GM23338 (cell line): ENCODE data around the gene GIPC2. TPM values are rescaled to one million over a fixed set of nuclear protein-coding genes. Genes with fewer than 3 reads are reported as not detected.

Experiments
- ATAC-seq: fragments of 200-7000 bp; cut with Tn5 transposase; 3 replicates; pipeline ENCODE4 v1.9.1; 2020
- DNase-seq: peaks from one replicate; pipeline ENCODE4 v3.0.0-alpha.2; 2015; ENCODE audit warnings: low spot score
- H2AFZ ChIP-seq: fragments of 200-600 bp; sonication (generic); 2 replicates; pipeline ENCODE4 v1.8.0; 2016; ENCODE audit warnings: antibody characterized with exemption, mild to moderate bottlenecking, moderate library complexity
- H3F3A ChIP-seq: fragments of 200-600 bp; sonication (generic); replicated peaks from 2 replicates; pipeline ENCODE4 v1.8.0; 2017; ENCODE audit warnings: antibody characterized with exemption, mixed run types, low read depth
- H3K27ac ChIP-seq: fragments of 200-600 bp; sonication (generic); 2 replicates; pipeline ENCODE4 v1.6.1; 2016; ENCODE audit warnings: low read depth
- H3K27me3 ChIP-seq: fragments of 200-600 bp; sonication (generic); 2 replicates; pipeline ENCODE4 v1.8.0; 2016; ENCODE audit warnings: mild to moderate bottlenecking, mixed run types, moderate library complexity; ENCODE audit not compliant: insufficient read depth
- H3K36me3 ChIP-seq: fragments of 200-600 bp; sonication (generic); 2 replicates; pipeline ENCODE4 v1.8.0; 2016; ENCODE audit warnings: mild to moderate bottlenecking; ENCODE audit not compliant: insufficient read depth
- H3K4me1 ChIP-seq: fragments of 200-600 bp; sonication (generic); 2 replicates; pipeline ENCODE4 v1.8.0; 2016; ENCODE audit warnings: mild to moderate bottlenecking, moderate library complexity; ENCODE audit not compliant: insufficient read depth
- H3K4me2 ChIP-seq: fragments of 200-600 bp; sonication (generic); 2 replicates; pipeline ENCODE4 v1.7.1; 2017; ENCODE audit warnings: mixed run types
- H3K4me3 ChIP-seq: fragments of 200-600 bp; sonication (generic); 2 replicates; pipeline ENCODE4 v1.6.1; 2016; ENCODE audit warnings: mixed run types
- H3K79me2 ChIP-seq: fragments of 200-600 bp; sonication (generic); replicated peaks from 2 replicates; pipeline ENCODE4 v1.8.0; 2017; ENCODE audit warnings: mild to moderate bottlenecking; ENCODE audit not compliant: insufficient read depth
- H3K9me2 ChIP-seq: fragments of 200-600 bp; sonication (generic); 2 replicates; pipeline ENCODE4 v1.8.0; 2017; ENCODE audit not compliant: insufficient read depth
- H4K20me1 ChIP-seq: fragments of 200-600 bp; sonication (generic); replicated peaks from 2 replicates; pipeline ENCODE4 v1.8.0; 2017; ENCODE audit warnings: mild to moderate bottlenecking; ENCODE audit not compliant: insufficient read depth
- H3K27ac Mint-ChIP-seq: 2 replicates; pipeline ENCODE4 v1.8.0; 2020; ENCODE audit warnings: inconsistent platforms, mild to moderate bottlenecking, moderate library complexity, mixed read lengths
- H3K27me3 Mint-ChIP-seq: 3 replicates; pipeline ENCODE4 v1.8.0; 2022; ENCODE audit warnings: low read depth, mild to moderate bottlenecking, moderate library complexity, mixed read lengths, inconsistent platforms; ENCODE audit not compliant: insufficient read depth, poor library complexity
- H3K36me3 Mint-ChIP-seq: 3 replicates; pipeline ENCODE4 v1.8.0; 2021; ENCODE audit warnings: low read depth, mild to moderate bottlenecking, inconsistent platforms, moderate library complexity, mixed read lengths
- H3K4me1 Mint-ChIP-seq: 3 replicates; pipeline ENCODE4 v1.8.0; 2020; ENCODE audit warnings: mild to moderate bottlenecking, inconsistent platforms, mixed read lengths
- H3K4me3 Mint-ChIP-seq: 3 replicates; pipeline ENCODE4 v1.8.0; 2021; ENCODE audit warnings: moderate library complexity, mild to moderate bottlenecking, inconsistent platforms, mixed read lengths
- H3K9me3 Mint-ChIP-seq: 3 replicates; pipeline ENCODE4 v1.8.0; 2020; ENCODE audit warnings: moderate library complexity, mild to moderate bottlenecking, inconsistent platforms, mixed read lengths
- EZH2phosphoT487 ChIP-seq: fragments of 200-600 bp; sonication (generic); IDR thresholded peaks from one replicate; pipeline ENCODE4 v1.8.1; 2018; ENCODE audit warnings: antibody characterized with exemption; ENCODE audit not compliant: unreplicated experiment
- JUNB ChIP-seq: IDR thresholded peaks from one replicate; pipeline ENCODE4 v1.6.1; 2016; ENCODE audit warnings: antibody characterized with exemption; ENCODE audit not compliant: unreplicated experiment
- NANOG ChIP-seq: IDR thresholded peaks from 2 replicates; pipeline ENCODE4 v1.6.1; 2016; ENCODE audit warnings: antibody characterized with exemption, borderline replicate concordance
- POLR2AphosphoS5 ChIP-seq: IDR thresholded peaks from 2 replicates; pipeline ENCODE4 v1.6.1; 2016; ENCODE audit warnings: antibody characterized with exemption, low read depth
- STAT1 ChIP-seq: IDR thresholded peaks from one replicate; pipeline ENCODE4 v1.6.1; 2016; ENCODE audit warnings: antibody characterized with exemption; ENCODE audit not compliant: unreplicated experiment
- ZNF114 ChIP-seq: fragments of 250-450 bp; sonication (Bioruptor Pico); IDR thresholded peaks from 2 replicates; pipeline ENCODE4 v1.5.0; 2020; ENCODE audit warnings: mild to moderate bottlenecking, moderate library complexity
- ZNF331 ChIP-seq: fragments of 250-450 bp; sonication (Bioruptor Pico); IDR thresholded peaks from 2 replicates; pipeline ENCODE4 v1.5.0; 2020; ENCODE audit warnings: low read depth, mild to moderate bottlenecking, moderate library complexity
- polyA plus RNA-seq: library from polyadenylated mRNA; unstranded; fragments of >200 nt; fragmentation: Nextera tagmentation; extraction: Ambion mirVana; gene quantifications from 2 replicates; pipeline ENCODE4 v1.2.1, GENCODE V29; 2016
- total RNA-seq: library from RNA; depleted of rRNA; stranded (reverse); fragments of >200 nt; shearing (Covaris generic); gene quantifications from 2 replicates; pipeline ENCODE4 v1.2.3, GENCODE V29; 2014
- TF ChIP-seq, protein P1 (sequence below): IDR thresholded peaks from one replicate; pipeline ENCODE4 v1.6.1; 2018; ENCODE audit warnings: antibody characterized with exemption; ENCODE audit not compliant: unreplicated experiment
- TF ChIP-seq, protein P2 (sequence below), 2 experiments: fragments of 200-600 bp in 1 of 2; sonication (generic) in 1 of 2; conservative IDR thresholded peaks; 2 replicates each; pipeline versions ENCODE4 v1.5.1 to v1.6.1; 2016 to 2017; ENCODE audit warnings: antibody characterized with exemption in 2 of 2, low read depth in 2 of 2, mild to moderate bottlenecking in 2 of 2, moderate library complexity in 1 of 2
- TF ChIP-seq, protein P3 (sequence below): fragments of 250-450 bp; sonication (Bioruptor Pico); IDR thresholded peaks from 2 replicates; pipeline ENCODE4 v1.5.0; 2020; ENCODE audit warnings: mild to moderate bottlenecking, moderate library complexity

The GIPC2 gene
- total and polyA plus RNA-seq, 2 experiments from 2014 or later: 1.2 to 1.5 TPM

DNA sequence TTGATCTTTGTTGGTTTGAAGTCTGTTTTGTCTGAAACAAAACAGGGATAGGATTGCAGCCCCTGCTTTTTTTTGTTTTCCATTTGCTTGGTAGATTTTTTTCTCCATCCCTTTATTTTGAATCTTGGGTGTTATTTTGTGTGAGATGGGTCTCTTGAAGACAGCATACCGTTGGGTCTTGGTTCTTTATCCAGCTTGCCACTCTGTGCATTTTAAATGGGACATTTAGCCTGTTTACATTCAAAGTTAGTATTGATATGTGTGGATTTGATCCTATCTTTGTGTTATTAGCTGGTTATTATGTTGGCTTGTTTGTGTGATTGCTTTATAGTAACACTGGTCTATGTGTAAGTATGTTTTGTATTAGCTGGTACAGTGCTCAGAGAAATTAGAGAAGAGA lies 40.9 kb downstream of the GIPC2 start:
- Histone ChIP-seq H3F3A (no peaks in the 10 kb centered on the region), H3K36me3 (no peaks in the 10 kb centered on the region), H3K27ac (no peak overlapping the region), H3K4me2 (no peak overlapping the region), H3K4me1 (no peaks in the 10 kb centered on the region), H4K20me1 (no peaks in the 10 kb centered on the region), H2AFZ (no peak overlapping the region), H3K79me2 (no peaks in the 10 kb centered on the region), H3K4me3 (no peak overlapping the region), H3K27me3 (no peaks in the 10 kb centered on the region), H3K9me2 (no peaks in the 10 kb centered on the region)
- no peak for ATAC-seq
- DNase-seq: no peak
- no peak for TF ChIP-seq JUNB
- H3K4me3 Mint-ChIP-seq: no peak overlapping the region
- H3K9me3 Mint-ChIP-seq: peaks cover 11% of the 10 kb centered on the region; the same call in 2 of the 3 replicates
- H3K27me3 Mint-ChIP-seq: no peaks in the 10 kb centered on the region
- no peak overlapping the region for H3K27ac Mint-ChIP-seq
- peaks cover 4% of the 10 kb centered on the region; the same call in 1 of the 3 replicates for H3K36me3 Mint-ChIP-seq
- peaks cover 4% of the 10 kb centered on the region; the same call in 1 of the 3 replicates for H3K4me1 Mint-ChIP-seq

DNA sequence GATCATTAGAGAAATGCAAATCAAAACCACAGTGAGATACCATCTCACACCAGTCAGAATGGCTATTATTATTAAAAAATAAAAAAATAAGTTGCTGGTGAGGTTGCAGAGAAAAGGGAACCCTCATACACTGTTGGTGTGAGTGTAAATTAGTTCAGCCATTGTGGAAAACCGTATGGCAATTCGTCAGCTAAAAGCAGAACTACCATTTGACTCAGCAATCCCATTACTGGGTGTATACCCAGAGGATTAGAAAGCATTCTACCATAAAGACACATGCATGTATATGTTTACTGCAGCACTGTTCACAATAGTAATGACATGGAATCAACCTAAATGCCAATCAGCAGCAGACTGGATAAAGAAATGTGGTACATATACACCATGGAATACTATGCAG lies 42.2 kb downstream of the GIPC2 start:
- Histone ChIP-seq H3K4me1 (no peaks in the 10 kb centered on the region), H3K4me3 (no peak overlapping the region), H3K27me3 (no peaks in the 10 kb centered on the region), H3K79me2 (no peaks in the 10 kb centered on the region), H3K27ac (no peak overlapping the region), H2AFZ (no peak overlapping the region), H3K9me2 (no peaks in the 10 kb centered on the region), H3K4me2 (no peak overlapping the region), H3F3A (no peaks in the 10 kb centered on the region), H3K36me3 (no peaks in the 10 kb centered on the region), H4K20me1 (no peaks in the 10 kb centered on the region)
- ATAC-seq (no peak), DNase-seq (no peak)
- Mint-ChIP-seq H3K4me1 (peaks cover 4% of the 10 kb centered on the region; the same call in 1 of the 3 replicates), H3K27ac (no peak overlapping the region), H3K4me3 (no peak overlapping the region), H3K9me3 (peaks cover 11% of the 10 kb centered on the region; the same call in 2 of the 3 replicates), H3K27me3 (no peaks in the 10 kb centered on the region), H3K36me3 (peaks cover 4% of the 10 kb centered on the region; the same call in 1 of the 3 replicates)
- TF ChIP-seq, protein P1, sequence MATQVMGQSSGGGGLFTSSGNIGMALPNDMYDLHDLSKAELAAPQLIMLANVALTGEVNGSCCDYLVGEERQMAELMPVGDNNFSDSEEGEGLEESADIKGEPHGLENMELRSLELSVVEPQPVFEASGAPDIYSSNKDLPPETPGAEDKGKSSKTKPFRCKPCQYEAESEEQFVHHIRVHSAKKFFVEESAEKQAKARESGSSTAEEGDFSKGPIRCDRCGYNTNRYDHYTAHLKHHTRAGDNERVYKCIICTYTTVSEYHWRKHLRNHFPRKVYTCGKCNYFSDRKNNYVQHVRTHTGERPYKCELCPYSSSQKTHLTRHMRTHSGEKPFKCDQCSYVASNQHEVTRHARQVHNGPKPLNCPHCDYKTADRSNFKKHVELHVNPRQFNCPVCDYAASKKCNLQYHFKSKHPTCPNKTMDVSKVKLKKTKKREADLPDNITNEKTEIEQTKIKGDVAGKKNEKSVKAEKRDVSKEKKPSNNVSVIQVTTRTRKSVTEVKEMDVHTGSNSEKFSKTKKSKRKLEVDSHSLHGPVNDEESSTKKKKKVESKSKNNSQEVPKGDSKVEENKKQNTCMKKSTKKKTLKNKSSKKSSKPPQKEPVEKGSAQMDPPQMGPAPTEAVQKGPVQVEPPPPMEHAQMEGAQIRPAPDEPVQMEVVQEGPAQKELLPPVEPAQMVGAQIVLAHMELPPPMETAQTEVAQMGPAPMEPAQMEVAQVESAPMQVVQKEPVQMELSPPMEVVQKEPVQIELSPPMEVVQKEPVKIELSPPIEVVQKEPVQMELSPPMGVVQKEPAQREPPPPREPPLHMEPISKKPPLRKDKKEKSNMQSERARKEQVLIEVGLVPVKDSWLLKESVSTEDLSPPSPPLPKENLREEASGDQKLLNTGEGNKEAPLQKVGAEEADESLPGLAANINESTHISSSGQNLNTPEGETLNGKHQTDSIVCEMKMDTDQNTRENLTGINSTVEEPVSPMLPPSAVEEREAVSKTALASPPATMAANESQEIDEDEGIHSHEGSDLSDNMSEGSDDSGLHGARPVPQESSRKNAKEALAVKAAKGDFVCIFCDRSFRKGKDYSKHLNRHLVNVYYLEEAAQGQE: no peak
- no peak for TF ChIP-seq ZNF331 (CRISPR knock-in tag)
- no peak for TF ChIP-seq STAT1
- TF ChIP-seq, protein P2, sequence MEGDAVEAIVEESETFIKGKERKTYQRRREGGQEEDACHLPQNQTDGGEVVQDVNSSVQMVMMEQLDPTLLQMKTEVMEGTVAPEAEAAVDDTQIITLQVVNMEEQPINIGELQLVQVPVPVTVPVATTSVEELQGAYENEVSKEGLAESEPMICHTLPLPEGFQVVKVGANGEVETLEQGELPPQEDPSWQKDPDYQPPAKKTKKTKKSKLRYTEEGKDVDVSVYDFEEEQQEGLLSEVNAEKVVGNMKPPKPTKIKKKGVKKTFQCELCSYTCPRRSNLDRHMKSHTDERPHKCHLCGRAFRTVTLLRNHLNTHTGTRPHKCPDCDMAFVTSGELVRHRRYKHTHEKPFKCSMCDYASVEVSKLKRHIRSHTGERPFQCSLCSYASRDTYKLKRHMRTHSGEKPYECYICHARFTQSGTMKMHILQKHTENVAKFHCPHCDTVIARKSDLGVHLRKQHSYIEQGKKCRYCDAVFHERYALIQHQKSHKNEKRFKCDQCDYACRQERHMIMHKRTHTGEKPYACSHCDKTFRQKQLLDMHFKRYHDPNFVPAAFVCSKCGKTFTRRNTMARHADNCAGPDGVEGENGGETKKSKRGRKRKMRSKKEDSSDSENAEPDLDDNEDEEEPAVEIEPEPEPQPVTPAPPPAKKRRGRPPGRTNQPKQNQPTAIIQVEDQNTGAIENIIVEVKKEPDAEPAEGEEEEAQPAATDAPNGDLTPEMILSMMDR (conservative IDR thresholded peaks at IDR 0.05; ENCODE audit: low read depth in 2 of 2): no peak
- TF ChIP-seq ZNF114 (CRISPR knock-in tag): no peak
- no peak for TF ChIP-seq JUNB
- no peak for TF ChIP-seq NANOG
- TF ChIP-seq, protein P3, sequence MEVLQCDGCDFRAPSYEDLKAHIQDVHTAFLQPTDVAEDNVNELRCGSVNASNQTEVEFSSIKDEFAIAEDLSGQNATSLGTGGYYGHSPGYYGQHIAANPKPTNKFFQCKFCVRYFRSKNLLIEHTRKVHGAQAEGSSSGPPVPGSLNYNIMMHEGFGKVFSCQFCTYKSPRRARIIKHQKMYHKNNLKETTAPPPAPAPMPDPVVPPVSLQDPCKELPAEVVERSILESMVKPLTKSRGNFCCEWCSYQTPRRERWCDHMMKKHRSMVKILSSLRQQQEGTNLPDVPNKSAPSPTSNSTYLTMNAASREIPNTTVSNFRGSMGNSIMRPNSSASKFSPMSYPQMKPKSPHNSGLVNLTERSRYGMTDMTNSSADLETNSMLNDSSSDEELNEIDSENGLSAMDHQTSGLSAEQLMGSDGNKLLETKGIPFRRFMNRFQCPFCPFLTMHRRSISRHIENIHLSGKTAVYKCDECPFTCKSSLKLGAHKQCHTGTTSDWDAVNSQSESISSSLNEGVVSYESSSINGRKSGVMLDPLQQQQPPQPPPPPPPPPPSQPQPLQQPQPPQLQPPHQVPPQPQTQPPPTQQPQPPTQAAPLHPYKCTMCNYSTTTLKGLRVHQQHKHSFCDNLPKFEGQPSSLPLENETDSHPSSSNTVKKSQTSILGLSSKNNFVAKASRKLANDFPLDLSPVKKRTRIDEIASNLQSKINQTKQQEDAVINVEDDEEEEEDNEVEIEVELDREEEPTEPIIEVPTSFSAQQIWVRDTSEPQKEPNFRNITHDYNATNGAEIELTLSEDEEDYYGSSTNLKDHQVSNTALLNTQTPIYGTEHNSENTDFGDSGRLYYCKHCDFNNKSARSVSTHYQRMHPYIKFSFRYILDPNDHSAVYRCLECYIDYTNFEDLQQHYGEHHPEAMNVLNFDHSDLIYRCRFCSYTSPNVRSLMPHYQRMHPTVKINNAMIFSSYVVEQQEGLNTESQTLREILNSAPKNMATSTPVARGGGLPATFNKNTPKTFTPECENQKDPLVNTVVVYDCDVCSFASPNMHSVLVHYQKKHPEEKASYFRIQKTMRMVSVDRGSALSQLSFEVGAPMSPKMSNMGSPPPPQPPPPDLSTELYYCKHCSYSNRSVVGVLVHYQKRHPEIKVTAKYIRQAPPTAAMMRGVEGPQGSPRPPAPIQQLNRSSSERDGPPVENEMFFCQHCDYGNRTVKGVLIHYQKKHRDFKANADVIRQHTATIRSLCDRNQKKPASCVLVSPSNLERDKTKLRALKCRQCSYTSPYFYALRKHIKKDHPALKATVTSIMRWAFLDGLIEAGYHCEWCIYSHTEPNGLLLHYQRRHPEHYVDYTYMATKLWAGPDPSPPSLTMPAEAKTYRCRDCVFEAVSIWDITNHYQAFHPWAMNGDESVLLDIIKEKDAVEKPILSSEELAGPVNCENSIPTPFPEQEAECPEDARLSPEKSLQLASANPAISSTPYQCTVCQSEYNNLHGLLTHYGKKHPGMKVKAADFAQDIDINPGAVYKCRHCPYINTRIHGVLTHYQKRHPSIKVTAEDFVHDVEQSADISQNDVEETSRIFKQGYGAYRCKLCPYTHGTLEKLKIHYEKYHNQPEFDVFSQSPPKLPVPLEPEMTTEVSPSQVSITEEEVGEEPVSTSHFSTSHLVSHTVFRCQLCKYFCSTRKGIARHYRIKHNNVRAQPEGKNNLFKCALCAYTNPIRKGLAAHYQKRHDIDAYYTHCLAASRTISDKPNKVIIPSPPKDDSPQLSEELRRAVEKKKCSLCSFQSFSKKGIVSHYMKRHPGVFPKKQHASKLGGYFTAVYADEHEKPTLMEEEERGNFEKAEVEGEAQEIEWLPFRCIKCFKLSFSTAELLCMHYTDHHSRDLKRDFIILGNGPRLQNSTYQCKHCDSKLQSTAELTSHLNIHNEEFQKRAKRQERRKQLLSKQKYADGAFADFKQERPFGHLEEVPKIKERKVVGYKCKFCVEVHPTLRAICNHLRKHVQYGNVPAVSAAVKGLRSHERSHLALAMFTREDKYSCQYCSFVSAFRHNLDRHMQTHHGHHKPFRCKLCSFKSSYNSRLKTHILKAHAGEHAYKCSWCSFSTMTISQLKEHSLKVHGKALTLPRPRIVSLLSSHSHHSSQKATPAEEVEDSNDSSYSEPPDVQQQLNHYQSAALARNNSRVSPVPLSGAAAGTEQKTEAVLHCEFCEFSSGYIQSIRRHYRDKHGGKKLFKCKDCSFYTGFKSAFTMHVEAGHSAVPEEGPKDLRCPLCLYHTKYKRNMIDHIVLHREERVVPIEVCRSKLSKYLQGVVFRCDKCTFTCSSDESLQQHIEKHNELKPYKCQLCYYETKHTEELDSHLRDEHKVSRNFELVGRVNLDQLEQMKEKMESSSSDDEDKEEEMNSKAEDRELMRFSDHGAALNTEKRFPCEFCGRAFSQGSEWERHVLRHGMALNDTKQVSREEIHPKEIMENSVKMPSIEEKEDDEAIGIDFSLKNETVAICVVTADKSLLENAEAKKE (CRISPR knock-in tag): no peak
- no peak for TF ChIP-seq EZH2phosphoT487
- TF ChIP-seq POLR2AphosphoS5: no peak
